GM23338 (cell line): ENCODE measurements around the gene SCN1B. TPM values are rescaled to one million over a fixed set of nuclear protein-coding genes. Genes with fewer than 3 reads are reported as not detected.

Experiments used
- ATAC-seq: fragments of 200-7000 bp; cut with Tn5 transposase; 3 replicates; pipeline ENCODE4 v1.9.1; 2020
- DNase-seq: peaks from one replicate; pipeline ENCODE4 v3.0.0-alpha.2; 2015; ENCODE audit warnings: low spot score
- H2AFZ ChIP-seq: fragments of 200-600 bp; sonication (generic); 2 replicates; pipeline ENCODE4 v1.8.0; 2016; ENCODE audit warnings: antibody characterized with exemption, mild to moderate bottlenecking, moderate library complexity
- H3F3A ChIP-seq: fragments of 200-600 bp; sonication (generic); replicated peaks from 2 replicates; pipeline ENCODE4 v1.8.0; 2017; ENCODE audit warnings: antibody characterized with exemption, mixed run types, low read depth
- H3K27ac ChIP-seq: fragments of 200-600 bp; sonication (generic); 2 replicates; pipeline ENCODE4 v1.6.1; 2016; ENCODE audit warnings: low read depth
- H3K27me3 ChIP-seq: fragments of 200-600 bp; sonication (generic); 2 replicates; pipeline ENCODE4 v1.8.0; 2016; ENCODE audit warnings: mild to moderate bottlenecking, mixed run types, moderate library complexity; ENCODE audit not compliant: insufficient read depth
- H3K36me3 ChIP-seq: fragments of 200-600 bp; sonication (generic); 2 replicates; pipeline ENCODE4 v1.8.0; 2016; ENCODE audit warnings: mild to moderate bottlenecking; ENCODE audit not compliant: insufficient read depth
- H3K4me1 ChIP-seq: fragments of 200-600 bp; sonication (generic); 2 replicates; pipeline ENCODE4 v1.8.0; 2016; ENCODE audit warnings: mild to moderate bottlenecking, moderate library complexity; ENCODE audit not compliant: insufficient read depth
- H3K4me2 ChIP-seq: fragments of 200-600 bp; sonication (generic); 2 replicates; pipeline ENCODE4 v1.7.1; 2017; ENCODE audit warnings: mixed run types
- H3K4me3 ChIP-seq: fragments of 200-600 bp; sonication (generic); 2 replicates; pipeline ENCODE4 v1.6.1; 2016; ENCODE audit warnings: mixed run types
- H3K79me2 ChIP-seq: fragments of 200-600 bp; sonication (generic); replicated peaks from 2 replicates; pipeline ENCODE4 v1.8.0; 2017; ENCODE audit warnings: mild to moderate bottlenecking; ENCODE audit not compliant: insufficient read depth
- H3K9me2 ChIP-seq: fragments of 200-600 bp; sonication (generic); 2 replicates; pipeline ENCODE4 v1.8.0; 2017; ENCODE audit not compliant: insufficient read depth
- H4K20me1 ChIP-seq: fragments of 200-600 bp; sonication (generic); replicated peaks from 2 replicates; pipeline ENCODE4 v1.8.0; 2017; ENCODE audit warnings: mild to moderate bottlenecking; ENCODE audit not compliant: insufficient read depth
- H3K27ac Mint-ChIP-seq: 2 replicates; pipeline ENCODE4 v1.8.0; 2020; ENCODE audit warnings: inconsistent platforms, mild to moderate bottlenecking, moderate library complexity, mixed read lengths
- H3K27me3 Mint-ChIP-seq: 3 replicates; pipeline ENCODE4 v1.8.0; 2022; ENCODE audit warnings: low read depth, mild to moderate bottlenecking, moderate library complexity, mixed read lengths, inconsistent platforms; ENCODE audit not compliant: insufficient read depth, poor library complexity
- H3K36me3 Mint-ChIP-seq: 3 replicates; pipeline ENCODE4 v1.8.0; 2021; ENCODE audit warnings: low read depth, mild to moderate bottlenecking, inconsistent platforms, moderate library complexity, mixed read lengths
- H3K4me1 Mint-ChIP-seq: 3 replicates; pipeline ENCODE4 v1.8.0; 2020; ENCODE audit warnings: mild to moderate bottlenecking, inconsistent platforms, mixed read lengths
- H3K4me3 Mint-ChIP-seq: 3 replicates; pipeline ENCODE4 v1.8.0; 2021; ENCODE audit warnings: moderate library complexity, mild to moderate bottlenecking, inconsistent platforms, mixed read lengths
- H3K9me3 Mint-ChIP-seq: 3 replicates; pipeline ENCODE4 v1.8.0; 2020; ENCODE audit warnings: moderate library complexity, mild to moderate bottlenecking, inconsistent platforms, mixed read lengths
- CREB1 ChIP-seq: fragments of 250-450 bp; sonication (Bioruptor Pico); IDR thresholded peaks from 2 replicates; pipeline ENCODE4 v1.5.0; 2020; ENCODE audit warnings: low read depth, mild to moderate bottlenecking, moderate library complexity
- CTCF ChIP-seq, 2 experiments: fragments of 200-600 bp in 1 of 2; sonication (generic) in 1 of 2; conservative IDR thresholded peaks; 2 replicates each; pipeline versions ENCODE4 v1.5.1 to v1.6.1; 2016 to 2017; ENCODE audit warnings: antibody characterized with exemption in 2 of 2, low read depth in 2 of 2, mild to moderate bottlenecking in 2 of 2, moderate library complexity in 1 of 2
- ETS1 ChIP-seq: IDR thresholded peaks from 2 replicates; pipeline ENCODE4 v1.6.1; 2016; ENCODE audit warnings: antibody characterized with exemption
- EZH2 ChIP-seq: fragments of 200-600 bp; sonication (generic); IDR thresholded peaks from one replicate; pipeline ENCODE4 v1.8.0; 2017; ENCODE audit warnings: antibody characterized with exemption, mild to moderate bottlenecking, low read depth; ENCODE audit not compliant: unreplicated experiment
- EZH2phosphoT487 ChIP-seq: fragments of 200-600 bp; sonication (generic); IDR thresholded peaks from one replicate; pipeline ENCODE4 v1.8.1; 2018; ENCODE audit warnings: antibody characterized with exemption; ENCODE audit not compliant: unreplicated experiment
- JUNB ChIP-seq: IDR thresholded peaks from one replicate; pipeline ENCODE4 v1.6.1; 2016; ENCODE audit warnings: antibody characterized with exemption; ENCODE audit not compliant: unreplicated experiment
- NANOG ChIP-seq: IDR thresholded peaks from 2 replicates; pipeline ENCODE4 v1.6.1; 2016; ENCODE audit warnings: antibody characterized with exemption, borderline replicate concordance
- POLR2AphosphoS5 ChIP-seq: IDR thresholded peaks from 2 replicates; pipeline ENCODE4 v1.6.1; 2016; ENCODE audit warnings: antibody characterized with exemption, low read depth
- REST ChIP-seq: IDR thresholded peaks from one replicate; pipeline ENCODE4 v1.6.1; 2018; ENCODE audit warnings: antibody characterized with exemption; ENCODE audit not compliant: unreplicated experiment
- STAT1 ChIP-seq: IDR thresholded peaks from one replicate; pipeline ENCODE4 v1.6.1; 2016; ENCODE audit warnings: antibody characterized with exemption; ENCODE audit not compliant: unreplicated experiment
- ZNF114 ChIP-seq: fragments of 250-450 bp; sonication (Bioruptor Pico); IDR thresholded peaks from 2 replicates; pipeline ENCODE4 v1.5.0; 2020; ENCODE audit warnings: mild to moderate bottlenecking, moderate library complexity
- ZNF331 ChIP-seq: fragments of 250-450 bp; sonication (Bioruptor Pico); IDR thresholded peaks from 2 replicates; pipeline ENCODE4 v1.5.0; 2020; ENCODE audit warnings: low read depth, mild to moderate bottlenecking, moderate library complexity
- ZNF462 ChIP-seq: fragments of 250-450 bp; sonication (Bioruptor Pico); IDR thresholded peaks from 2 replicates; pipeline ENCODE4 v1.5.0; 2020; ENCODE audit warnings: mild to moderate bottlenecking, moderate library complexity
- polyA plus RNA-seq: library from polyadenylated mRNA; unstranded; fragments of >200 nt; fragmentation: Nextera tagmentation; extraction: Ambion mirVana; gene quantifications from 2 replicates; pipeline ENCODE4 v1.2.1, GENCODE V29; 2016
- total RNA-seq: library from RNA; depleted of rRNA; stranded (reverse); fragments of >200 nt; shearing (Covaris generic); gene quantifications from 2 replicates; pipeline ENCODE4 v1.2.3, GENCODE V29; 2014

Gene SCN1B
- total and polyA plus RNA-seq, 2 experiments from 2014 or later: 1.7 to 4.8 TPM

GRCh38 chr19:35046461-35046860, 16.2 kb downstream of the SCN1B start:
- Histone ChIP-seq H3K4me1 (peaks cover 27% of the 10 kb centered on the region), H3F3A (0 out of 2 replicates have a peak, but pooled peaks cover 4% of the 10 kb centered on the region), H3K36me3 (no peaks in the 10 kb centered on the region), H3K4me2 (no peak overlapping the region), H3K79me2 (peaks cover 17% of the 10 kb centered on the region; the same call in 1 of the 2 replicates), H3K9me2 (no peaks in the 10 kb centered on the region), H3K4me3 (no peak overlapping the region), H4K20me1 (no peaks in the 10 kb centered on the region; the same call in 1 of the 2 replicates), H3K27ac (no peak overlapping the region), H2AFZ (no peak overlapping the region), H3K27me3 (no peaks in the 10 kb centered on the region)
- TF ChIP-seq EZH2phosphoT487: no peak
- TF ChIP-seq EZH2: no peak
- no peak for TF ChIP-seq REST
- no peak for TF ChIP-seq ZNF114 (CRISPR knock-in tag)
- no peak for TF ChIP-seq POLR2AphosphoS5
- TF ChIP-seq STAT1: no peak
- no peak for TF ChIP-seq ZNF331 (CRISPR knock-in tag)
- TF ChIP-seq CREB1 (CRISPR knock-in tag): no peak
- TF ChIP-seq NANOG: no peak
- TF ChIP-seq ETS1: no peak
- TF ChIP-seq JUNB: no peak
- no peak for TF ChIP-seq CTCF (conservative IDR thresholded peaks at IDR 0.05; ENCODE audit: low read depth in 2 of 2)
- no peak for TF ChIP-seq ZNF462 (CRISPR knock-in tag)
- Mint-ChIP-seq H3K4me1 (peaks cover 41% of the 10 kb centered on the region), H3K9me3 (peaks cover 3% of the 10 kb centered on the region; the same call in 1 of the 3 replicates), H3K4me3 (no peak overlapping the region), H3K27ac (no peak overlapping the region), H3K36me3 (peaks cover 13% of the 10 kb centered on the region), H3K27me3 (peaks cover 13% of the 10 kb centered on the region)
- DNase-seq (no peak), ATAC-seq (no peak)
